ENCODE measurements around the gene TNNC2.

GRCh38 chr20:45845452-45845851 is 18.3 kb upstream of the TNNC2 start:
- TF ChIP-seq CTCF (IDR thresholded peaks at IDR 0.05; ENCODE audit: insufficient read depth, low read length, poor library complexity, severe bottlenecking) (no peak), EZH2phosphoT487 (conservative IDR thresholded peaks at IDR 0.05; ENCODE audit: low read length) (no peak)

All from SU-DHL-6 (cell line).